Measurements from ENCODE around the gene SLC38A8.

The SLC38A8 gene

DNA sequence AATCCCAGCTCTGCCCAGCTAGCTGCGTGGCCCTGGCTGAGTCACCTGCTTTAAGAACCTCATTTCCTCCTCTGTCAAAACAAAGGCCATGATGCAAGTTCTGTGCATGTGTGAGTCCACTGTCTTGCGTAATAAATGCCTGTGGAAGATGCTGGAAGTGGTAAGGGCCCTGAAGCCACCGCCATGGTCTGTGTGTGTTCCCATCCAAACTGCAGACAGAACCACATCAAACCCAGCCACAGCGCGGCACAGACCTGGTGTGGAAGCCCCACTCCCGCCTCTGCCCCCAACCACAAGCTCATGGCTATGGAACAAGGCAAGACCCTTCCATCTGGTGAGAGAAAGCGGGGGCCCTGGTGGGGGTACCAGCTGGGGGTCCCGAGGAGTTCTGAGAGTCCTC is 48.5 kb downstream of the SLC38A8 start:
- no peak for DNase-seq

DNA sequence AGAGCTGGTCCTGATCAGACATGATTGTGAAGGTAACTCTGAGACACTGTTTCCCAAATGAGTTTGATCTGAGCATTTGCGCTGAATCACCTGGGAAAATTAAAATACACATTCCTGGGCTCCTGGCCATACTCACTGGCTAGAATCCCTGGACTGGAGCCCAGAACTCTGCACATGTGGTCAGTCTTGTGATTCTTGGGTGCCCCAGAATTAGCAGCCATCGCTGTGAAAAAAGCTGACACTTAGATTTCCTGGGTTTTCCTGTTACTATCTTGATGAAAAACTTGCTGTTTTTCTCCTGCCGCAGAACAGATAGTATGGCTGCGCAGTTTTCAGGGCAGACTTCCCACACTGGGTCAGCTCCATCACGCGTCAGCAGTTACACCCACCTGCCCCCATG is 50.0 kb downstream of the SLC38A8 start:
- DNase-seq, result no peak

DNA sequence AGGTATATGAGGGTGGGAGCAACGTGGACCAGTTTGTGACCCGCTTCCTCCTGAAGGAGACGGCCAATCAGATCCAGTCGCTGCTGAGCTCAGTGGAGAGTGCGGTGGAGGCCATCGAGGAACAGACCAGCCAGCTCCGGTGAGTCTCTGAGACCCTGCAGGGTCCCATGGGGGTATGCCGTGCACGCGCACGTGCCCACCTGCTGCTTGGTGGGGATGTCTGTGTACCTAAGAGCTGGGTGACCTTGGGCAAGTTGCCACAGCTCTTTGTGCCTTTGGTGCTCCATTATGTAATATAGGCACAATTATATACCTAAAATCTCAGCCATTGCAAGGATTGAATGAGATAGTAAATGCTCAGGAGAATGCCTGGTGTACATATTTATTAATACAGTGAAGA is 52.1 kb downstream of the SLC38A8 start:
- DNase-seq, result no peak

DNA sequence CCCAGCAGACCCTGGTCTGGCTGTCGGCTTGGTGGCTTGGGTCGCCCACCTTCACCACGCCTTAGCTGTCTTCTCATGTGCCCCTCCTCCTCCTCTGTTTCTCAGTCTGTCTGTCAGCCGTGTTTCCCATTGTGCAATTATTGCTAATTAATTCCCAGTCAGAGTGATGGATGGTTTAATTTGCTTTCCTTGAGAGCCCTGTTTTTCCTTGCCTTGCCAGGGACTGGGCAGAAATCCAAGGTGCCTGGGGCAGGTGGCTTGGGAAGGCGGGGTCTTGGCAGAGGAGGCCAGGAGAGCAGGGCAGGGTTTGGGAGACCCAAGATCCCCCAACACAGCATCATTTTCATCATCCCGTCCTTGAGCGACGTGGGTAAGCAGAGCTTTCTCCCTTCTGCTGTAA is 53.3 kb downstream of the SLC38A8 start:
- no peak for DNase-seq

DNA sequence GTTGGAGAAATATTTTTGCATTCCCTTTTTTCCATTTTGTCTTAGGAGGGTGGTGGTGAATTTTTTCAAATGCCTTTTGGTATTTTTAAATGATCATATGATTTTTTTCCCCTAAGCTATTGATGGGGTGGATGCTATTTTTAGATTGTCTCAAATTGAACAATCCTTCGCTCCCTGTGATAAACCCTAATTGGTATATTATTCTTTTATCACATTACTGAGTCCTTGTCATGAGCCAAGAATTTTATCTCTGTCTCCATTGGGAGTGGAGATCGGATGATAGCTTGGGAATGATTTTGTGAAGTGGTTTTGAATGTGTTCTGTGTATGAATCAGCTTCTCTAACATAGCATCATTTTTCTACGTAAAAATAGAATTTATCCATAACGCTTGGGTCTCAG is 59.1 kb downstream of the SLC38A8 start:
- DNase-seq, result no peak

DNA sequence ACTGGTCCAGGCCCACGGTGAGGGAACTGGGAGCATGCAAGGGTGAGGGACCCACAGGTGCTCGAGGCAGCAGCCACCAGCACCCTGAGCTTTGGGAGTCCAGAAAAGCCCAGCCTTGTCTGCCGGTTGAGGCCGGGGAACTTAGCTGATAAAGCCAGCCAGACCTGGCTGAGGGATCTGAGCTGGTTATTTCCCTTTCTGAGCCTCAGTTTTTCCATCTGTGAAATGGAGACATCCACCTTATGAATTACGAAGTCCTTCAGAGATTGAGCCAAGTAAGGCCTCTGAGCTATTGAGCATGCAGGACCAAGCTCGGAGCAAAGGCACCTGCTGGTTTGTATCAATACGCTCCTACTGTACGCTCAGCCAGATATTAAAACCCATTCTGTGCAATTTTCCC is 60.8 kb downstream of the SLC38A8 start:
- no peak for DNase-seq

DNA sequence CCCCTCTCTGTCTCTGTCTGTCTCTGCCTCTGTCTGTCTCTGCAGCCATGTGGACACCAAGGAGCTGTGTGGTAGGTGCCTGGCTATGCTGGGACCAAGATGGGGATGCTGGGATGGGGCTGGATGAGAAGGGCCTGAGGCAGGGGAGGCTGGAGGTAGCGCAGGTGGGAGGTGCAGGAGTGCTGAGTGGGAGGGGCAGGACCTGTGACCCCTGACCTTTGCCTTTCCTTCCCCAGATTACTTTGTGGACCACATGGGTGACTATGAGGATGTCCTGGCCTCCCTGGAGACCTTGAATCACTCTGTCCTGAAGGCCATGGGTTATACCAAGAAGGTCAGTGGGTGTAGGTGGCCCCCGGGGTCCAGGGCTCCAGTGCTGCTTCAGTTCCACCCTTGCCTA is 61.8 kb downstream of the SLC38A8 start:
- DNase-seq, result no peak

DNA sequence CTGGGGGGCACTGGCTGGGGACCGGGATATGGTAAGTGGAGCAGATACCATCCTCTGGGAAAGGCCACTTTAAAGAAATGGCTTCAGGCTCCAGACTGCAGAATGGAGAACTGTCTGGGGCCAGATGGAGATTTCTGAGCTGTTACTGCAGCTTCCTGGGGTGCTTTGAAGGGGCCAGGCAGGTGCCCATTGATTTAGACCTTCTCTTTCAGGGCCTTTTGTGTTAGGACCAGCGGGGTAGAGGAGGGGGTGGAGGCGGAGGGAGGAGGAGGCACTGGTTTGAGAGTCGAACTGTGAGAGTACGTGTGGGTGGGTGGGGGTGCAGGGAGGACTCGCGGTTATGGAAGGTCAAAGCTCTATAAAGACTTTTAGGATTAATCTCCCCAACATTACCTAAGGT is 63.2 kb downstream of the SLC38A8 start:
- no peak for DNase-seq

DNA sequence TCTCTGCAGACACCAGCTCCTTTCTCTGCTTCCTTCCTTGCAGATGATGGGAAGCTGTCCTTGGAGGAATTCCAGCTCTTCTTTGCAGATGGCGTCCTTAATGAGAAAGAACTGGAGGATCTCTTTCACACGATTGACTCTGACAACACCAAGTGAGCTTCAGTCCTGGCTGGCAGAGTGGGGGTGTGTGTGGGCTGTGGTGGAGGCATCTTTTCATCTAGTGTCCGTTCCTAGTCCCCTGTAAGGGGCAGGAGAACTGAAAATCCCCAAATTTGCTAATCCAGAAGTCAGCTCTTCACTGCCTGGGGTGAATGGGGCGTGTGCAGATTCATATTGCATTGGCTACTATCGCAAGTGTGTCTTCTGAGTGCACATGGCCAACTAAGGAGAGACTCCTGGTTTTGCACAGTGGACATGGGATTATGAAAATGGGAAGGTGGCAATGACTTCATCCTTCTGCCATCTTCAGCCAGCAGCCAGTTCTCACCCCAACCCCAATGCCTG is 64.1 kb downstream of the SLC38A8 start:
- no peak for DNase-seq

DNA sequence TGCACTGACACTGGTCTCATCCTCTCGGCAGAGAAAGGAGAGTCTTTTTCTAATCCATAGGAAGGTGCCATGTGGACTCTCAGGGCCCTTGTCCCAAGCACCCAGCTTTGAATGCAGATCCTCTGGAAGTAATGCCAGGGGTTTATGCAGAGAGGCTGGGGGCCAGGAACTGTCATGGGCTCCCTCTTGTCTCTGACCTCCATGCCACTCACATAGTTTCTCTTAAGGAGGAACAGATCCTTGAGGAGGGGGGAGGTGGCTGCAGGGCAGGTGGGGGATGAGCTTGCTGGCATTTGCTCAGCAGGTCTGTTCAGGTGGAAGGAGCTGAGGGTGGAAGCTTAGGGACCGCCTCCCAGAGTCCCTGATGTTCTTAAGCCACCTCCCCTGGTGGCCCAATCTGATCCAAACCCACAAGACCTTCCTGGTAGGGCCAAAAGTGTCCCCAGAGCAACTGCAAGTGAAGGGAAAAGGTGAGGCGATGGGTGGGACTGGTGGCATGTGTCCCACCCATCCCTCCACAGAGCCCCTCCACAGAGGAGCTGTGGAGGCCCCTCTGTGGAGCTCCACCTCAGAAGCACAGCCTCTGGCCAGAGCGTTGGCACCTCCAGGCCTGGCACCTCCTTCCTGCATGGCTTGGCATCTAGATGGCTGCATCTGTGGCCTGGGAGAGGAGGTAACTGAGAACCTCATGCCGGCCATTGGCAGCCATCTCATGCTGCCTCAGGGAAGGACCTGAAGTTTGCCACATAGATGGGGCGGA is 65.4 kb downstream of the SLC38A8 start:
- no peak for DNase-seq

DNA sequence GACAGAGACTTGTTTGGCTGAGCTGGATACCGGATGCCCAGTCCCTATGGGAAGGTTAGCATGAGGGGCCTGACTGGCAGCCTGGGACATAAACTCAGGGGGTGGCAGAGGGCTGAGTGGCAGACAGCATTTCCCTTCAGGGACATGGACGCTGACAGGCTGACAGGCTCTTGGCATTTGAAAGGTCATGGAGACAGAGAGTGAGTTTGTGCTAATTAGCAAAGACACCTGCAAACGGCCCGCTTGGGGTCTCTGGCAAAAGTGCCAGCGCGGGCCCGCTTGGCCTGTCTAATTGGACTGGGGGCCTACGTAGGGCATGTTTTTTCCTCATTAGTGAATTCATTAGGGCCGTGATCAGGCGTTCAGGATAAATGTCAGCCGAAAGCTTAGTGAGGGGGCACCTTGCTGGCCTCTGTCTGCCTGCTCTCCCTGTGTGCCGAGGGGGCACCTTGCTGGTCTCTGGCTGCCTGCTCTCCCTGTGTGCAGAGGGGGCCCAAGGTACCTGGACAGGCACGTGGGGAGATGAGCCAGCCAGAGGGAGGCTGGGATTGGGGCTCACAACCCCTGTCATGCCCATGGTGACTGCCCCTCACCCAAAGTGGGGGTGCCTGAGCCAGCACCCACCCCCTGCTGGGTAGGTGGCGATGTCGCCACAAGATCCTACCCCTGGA is 66.9 kb downstream of the SLC38A8 start:
- no peak for DNase-seq

DNA sequence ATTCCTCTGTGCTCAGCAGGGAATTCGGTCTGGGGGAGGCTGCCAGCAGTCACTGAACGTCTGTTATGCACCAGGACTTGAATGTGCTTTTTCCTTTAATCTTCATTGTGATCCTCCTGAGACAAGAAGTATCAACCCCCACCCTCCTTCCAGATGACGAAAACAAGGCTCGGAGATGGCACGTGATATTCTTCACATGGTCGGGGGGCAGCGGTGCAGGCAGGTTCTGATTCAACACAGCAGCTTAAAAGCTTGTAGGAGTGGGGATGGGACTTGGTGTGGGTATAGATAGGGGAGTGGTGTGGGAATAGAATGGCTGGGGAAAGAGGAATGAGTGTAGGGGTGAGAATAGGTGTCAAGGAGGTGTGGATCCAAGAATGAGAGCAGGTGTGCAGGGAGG is 68.1 kb downstream of the SLC38A8 start:
- DNase-seq, result no peak

DNA sequence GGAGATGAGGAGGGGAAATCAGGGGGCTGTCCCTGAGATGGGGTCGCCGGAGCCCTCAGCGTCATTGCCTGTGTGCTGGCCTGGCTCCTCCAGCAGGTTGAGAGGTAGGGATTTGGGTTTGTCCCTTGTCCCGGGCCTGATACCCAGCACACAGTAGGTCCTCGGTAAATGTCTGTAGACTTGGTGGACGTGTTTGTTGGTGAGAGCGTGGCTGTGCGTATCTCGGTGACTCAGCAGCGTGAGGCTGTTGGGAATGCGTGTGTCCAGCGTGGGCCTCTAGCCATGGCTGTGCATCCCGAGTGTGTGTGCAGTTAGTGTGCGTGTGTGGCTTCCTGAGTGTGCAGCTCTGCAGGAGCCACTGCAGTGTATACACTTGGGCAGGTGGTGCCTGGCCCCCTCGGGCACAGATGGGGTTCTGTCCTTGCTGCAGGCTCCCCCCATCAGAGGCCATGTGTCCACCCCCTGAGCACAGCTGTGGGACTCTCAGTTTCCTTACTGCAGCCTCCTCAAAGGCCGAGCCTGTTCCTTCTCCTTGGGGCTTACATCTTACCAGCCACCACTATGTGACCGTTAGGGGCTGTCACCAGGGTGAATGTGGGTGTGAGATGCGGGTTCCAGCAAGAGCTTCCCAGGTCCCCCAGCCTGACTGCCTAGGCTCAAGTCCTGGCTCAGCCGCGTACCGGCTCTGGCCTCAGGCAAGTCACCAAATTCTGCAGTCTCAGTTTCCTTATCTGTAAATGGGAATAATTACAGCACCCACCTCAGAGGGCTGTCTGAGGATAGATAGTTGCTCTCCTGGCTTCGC is 68.8 kb downstream of the SLC38A8 start:
- no peak for DNase-seq

DNA sequence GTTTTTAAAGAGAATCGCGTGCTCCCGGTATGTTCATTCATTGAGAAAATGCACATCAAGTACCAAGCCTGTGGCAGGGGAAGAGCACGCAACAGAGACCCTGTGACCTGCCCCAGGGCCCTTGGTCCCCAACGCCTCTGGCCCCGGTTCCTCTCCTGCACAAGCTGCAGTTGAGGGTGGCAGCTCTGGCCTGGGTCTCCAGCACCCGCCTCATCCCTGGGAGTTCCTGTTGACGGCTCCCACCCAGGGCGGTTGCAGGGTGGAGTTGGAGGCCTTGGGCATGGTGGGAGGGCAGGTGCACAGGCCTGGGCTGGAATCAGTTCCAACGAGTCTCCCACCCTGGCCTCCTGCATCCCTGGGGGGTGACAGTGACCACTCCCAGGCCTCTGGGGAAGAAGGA is 69.5 kb downstream of the SLC38A8 start:
- DNase-seq, result no peak

DNA sequence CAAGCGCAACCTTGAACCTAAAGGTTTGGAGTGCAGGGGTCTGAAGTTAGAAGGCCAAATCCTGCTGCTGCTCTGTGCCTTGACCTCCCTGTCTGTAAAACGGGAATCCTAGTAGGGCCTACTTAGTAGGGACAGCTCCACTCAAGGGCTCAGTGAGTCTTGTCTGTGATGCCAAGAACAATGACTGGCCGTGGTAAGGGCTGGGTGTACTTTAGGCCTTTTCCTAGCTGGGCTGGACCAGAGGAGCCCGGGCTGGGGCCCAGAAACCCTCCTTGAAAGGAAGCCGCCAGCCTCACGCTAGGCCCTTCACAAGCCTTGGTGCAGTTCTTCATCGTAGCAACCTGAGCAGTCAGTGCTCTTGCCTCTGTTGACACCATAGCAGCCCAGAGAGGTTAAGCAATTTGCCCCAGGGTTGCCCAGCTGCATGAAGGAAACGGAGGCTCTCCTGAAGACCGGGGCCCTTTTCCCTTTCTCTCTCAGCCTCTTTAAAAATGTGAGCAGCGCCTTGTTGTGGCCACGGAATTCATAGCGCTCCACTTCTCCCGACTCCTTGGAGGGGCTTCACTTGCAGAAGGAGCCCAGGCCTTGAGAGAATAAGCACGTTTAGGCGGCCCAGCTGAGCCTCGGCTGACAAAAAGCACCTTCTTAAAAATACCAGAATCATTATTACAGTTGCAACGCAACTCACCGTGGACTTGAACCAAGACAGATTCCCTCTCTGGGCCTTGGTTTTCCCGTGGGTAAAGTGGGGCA is 70.2 kb downstream of the SLC38A8 start:
- no peak for DNase-seq

DNA sequence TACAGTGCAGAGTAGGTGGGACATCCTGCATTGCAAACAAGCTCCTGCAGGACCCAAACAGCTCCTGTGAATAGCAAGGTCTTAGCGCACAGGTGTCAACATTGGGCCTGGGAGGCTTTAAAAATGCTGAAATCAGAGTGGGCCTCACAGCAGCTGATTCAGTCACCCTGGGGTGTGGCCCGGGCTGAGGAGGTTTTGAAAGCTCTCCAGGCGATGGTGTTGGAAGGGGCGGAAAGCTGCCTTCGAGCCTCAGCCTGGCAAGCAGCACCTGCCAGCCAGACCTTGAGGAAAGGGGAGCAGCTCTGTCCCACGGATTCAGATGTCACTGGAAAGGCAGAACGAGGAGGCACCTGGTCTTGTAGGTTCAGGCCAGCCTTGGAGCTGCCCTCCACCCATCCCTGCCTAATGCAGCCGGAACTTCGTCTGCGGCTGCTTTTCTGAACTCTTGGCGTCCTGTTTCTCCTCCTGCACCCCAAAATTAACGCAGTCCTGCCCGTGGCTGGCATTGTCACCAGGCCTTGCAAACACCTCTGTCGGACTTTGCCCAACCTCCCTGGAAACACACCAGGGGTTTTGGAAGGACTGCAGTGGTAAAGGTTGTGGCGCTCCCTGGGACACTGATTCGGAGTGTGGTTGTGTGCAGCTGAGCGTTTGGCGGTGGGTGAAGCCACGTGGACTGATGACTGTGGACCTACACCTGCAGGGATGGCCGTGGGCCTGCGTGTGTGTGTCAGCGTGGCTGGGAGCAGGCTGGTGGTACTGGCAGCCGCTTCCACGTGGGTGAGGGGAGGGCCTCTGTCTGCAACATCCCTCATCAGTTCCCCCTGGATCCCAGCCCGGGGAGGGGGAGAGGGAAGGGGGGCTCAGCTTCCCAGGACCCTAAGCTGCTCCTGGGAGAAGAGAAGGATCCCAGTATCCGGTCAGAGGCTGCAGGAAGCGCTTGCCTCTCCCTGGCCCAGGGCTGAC is 71.1 kb downstream of the SLC38A8 start:
- DNase-seq, result no peak

DNA sequence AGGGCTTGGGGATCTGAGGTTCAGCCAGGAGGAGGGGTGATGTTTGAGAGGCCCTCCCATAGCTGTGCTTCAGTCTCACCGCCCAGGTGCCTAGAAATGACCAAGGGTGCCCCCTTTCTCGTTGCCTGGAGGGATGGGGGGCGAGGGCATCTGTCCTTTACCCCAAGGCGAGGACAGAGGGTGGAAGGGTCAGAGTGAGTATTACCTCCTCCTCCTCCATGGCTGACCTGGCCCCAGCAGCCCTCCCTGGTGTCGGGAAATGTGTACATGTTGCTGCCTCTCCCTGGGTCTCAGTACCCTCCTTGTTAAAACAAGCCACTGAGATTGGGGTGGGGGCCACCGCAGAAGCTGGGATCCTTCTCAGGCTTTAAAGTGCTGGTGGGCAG is 72.2 kb downstream of the SLC38A8 start:
- DNase-seq, result no peak

DNA sequence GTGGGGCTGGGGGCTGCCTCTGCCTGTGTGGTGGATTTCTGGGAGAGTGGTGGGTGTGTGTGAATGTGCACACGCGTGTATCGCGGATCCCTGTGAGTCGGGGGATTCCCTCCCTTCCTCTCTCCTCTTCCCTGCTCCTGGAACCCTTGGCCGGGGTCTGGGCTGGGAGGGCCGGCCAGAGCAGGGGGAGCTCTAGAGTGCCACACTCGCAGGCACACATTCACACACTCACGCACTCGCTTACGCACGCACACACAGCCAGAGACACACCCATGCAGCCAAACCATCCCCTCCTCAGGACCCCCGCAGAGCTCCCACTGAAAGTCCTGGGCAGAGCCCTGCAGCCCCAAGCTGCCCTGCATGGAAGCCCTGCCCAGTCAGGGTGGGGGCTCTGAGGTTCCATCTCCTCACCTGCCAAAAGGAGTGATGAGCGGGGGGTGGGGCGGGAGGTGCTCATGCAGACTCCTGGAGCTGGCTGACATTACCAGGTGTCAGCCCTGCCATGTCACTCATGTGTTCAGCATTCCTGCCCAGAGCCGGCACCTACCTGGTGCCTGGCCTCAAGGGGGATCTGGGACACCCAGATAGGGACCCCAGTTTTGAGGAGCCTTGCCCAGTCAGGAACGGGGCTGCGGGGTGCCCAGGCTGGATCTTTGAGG is 72.7 kb downstream of the SLC38A8 start:
- no peak for DNase-seq

DNA sequence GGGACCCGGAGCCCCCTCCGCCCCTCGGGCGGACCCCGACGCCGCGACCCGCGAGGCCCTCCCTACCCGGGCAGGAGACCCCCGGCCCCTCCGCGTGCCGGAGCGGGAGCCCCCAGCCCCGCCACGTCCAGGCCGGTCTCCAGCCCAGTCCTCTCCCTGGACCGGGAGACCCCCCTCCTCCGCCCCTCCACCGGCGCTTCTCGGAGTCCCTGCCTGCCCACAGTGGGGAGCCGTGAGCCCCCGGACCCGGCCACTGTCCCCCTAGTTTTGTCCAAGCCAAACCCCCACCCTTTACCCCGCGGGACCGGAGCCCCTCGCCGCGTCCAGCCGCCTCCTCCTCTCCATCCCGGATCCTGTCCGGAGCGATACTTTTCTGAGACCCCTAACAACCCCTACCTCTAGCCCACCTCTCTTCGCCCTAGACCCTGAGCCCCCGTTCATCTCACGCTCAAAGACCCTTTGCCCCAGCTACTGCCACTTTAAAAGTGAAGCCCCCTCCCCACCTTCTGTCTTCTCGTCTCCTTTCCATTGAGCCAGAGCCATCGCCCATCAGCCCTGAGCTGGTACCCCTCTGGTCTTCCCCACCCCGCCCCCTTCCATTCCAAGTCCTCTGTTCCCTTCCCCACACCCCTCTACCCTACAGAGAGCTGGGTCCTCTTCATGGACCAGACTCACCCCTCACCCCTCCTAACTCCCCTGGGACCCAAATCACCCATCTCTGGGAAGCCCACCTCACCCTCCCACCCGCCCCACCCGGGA is 73.5 kb downstream of the SLC38A8 start:
- DNase-seq, result no peak

DNA sequence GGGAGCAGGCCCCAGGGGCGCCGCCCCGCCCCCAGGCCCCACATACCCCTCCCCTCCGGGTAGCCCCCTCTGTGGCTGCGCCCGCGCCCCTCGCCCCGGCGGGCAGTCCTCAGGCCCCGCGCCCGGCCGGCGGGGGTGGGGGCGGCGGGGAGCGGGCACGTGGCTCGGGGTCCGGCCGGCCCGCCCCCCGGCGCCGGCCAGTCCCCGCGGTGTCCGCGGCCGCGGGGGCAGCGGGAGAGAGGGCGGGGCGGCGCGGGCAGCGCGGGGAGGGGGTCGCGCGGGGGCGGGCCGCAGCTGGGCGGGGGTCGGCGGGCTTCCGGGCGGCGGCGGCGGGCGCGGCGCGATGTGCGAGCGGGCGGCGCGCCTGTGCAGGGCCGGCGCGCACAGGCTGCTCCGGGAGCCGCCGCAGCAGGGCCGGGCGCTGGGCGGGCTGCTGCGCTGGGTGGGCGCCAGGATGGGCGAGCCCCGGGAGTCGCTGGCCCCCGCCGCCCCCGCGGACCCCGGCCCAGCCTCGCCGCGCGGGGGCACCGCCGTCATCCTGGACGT is 74.2 kb downstream of the SLC38A8 start:
- no peak for DNase-seq

Measured in DMS 273 treated with DMSO at 0.1 percent for 48 hours (cell line).